B cell (primary cell): ENCODE measurements around the gene LIMCH1. TPM values are rescaled to one million over a fixed set of nuclear protein-coding genes. Genes with fewer than 3 reads are reported as not detected.

Experiments
- ATAC-seq: fragments of 200-7000 bp; cut with Tn5 transposase; one replicate; pipeline ENCODE4 v1.10.0; 2021; ENCODE audit warnings: low read depth, mild to moderate bottlenecking, moderate number of reproducible peaks, moderate library complexity
- CTCF ChIA-PET: fragments of 350-600 bp; sonication (Branson Sonifier 250); formaldehyde crosslinking; loops from one replicate; lab custom pipeline; 2021; ENCODE audit warnings: antibody characterized with exemption, inconsistent platforms; lab: Charles Lee
- POLR2A ChIA-PET: fragments of 350-600 bp; sonication (Branson Sonifier 250); formaldehyde crosslinking; loops from one replicate; lab custom pipeline; 2021; ENCODE audit warnings: antibody characterized with exemption; lab: Charles Lee
- DNase-seq: peaks from one replicate; pipeline ENCODE4 v3.0.0; 2013
- H2AFZ ChIP-seq: 2 replicates; pipeline ENCODE4 v1.6.1; 2012; ENCODE audit warnings: mild to moderate bottlenecking, low read depth, low read length; ENCODE audit not compliant: insufficient read depth, poor library complexity, severe bottlenecking
- H3K27ac ChIP-seq, 2 donors: 1 replicate in 1 of 2; 2 replicates in 1 of 2; pipeline ENCODE4 v1.5.1; 2012 to 2013; ENCODE audit warnings: low read length in 2 of 2, mild to moderate bottlenecking in 2 of 2, moderate library complexity in 1 of 2
- H3K27me3 ChIP-seq, 4 experiments: fragments of 200-600 bp in 1 of 4; sonication (generic) in 1 of 4; replicated peaks in 1 of 4; 1 replicate in 2 of 4; 2 replicates in 2 of 4; pipeline versions ENCODE4 v1.6.1 to v1.7.0; 2013 to 2016; ENCODE audit warnings: low read length in 3 of 4, mild to moderate bottlenecking in 2 of 4, mixed read lengths in 1 of 4, moderate library complexity in 1 of 4; ENCODE audit not compliant: insufficient read depth in 4 of 4, control insufficient read depth in 3 of 4; ENCODE audit errors: control extremely low read depth in 1 of 4
- H3K36me3 ChIP-seq, 2 experiments: replicated peaks in 1 of 2; 1 replicate in 1 of 2; 2 replicates in 1 of 2; pipeline versions ENCODE4 v1.6.1 to v1.7.1; 2013; ENCODE audit warnings: low read length in 1 of 2; ENCODE audit not compliant: insufficient read depth in 2 of 2, control insufficient read depth in 1 of 2; ENCODE audit errors: control extremely low read depth in 1 of 2, extremely low read depth in 1 of 2
- H3K4me1 ChIP-seq, 2 donors: fragments of 200-600 bp in 1 of 2; sonication (generic) in 1 of 2; 1 replicate in 1 of 2; 2 replicates in 1 of 2; pipeline versions ENCODE4 v1.5.1 to v1.6.1; 2013 to 2017; ENCODE audit warnings: low read length in 2 of 2; ENCODE audit not compliant: control insufficient read depth in 2 of 2, insufficient read depth in 2 of 2
- H3K4me2 ChIP-seq: replicated peaks from 2 replicates; pipeline ENCODE3; 2012; ENCODE audit warnings: mild to moderate bottlenecking, low read depth, low read length; ENCODE audit not compliant: poor library complexity, severe bottlenecking
- H3K4me3 ChIP-seq, 5 experiments: fragments of 200-600 bp in 1 of 5; sonication (generic) in 1 of 5; 1 replicate in 3 of 5; 2 replicates in 2 of 5; pipeline versions ENCODE4 v1.5.1 to v1.7.0; 2011 to 2016; ENCODE audit warnings: low read length in 4 of 5, mild to moderate bottlenecking in 4 of 5, low read depth in 2 of 5, control low read depth in 1 of 5, moderate library complexity in 1 of 5; ENCODE audit not compliant: insufficient read depth in 1 of 5; ENCODE audit errors: control extremely low read depth in 1 of 5, extremely low read depth in 1 of 5
- H3K79me2 ChIP-seq: fragments of 200-600 bp; sonication (generic); one replicate; pipeline ENCODE4 v1.6.0; 2016; ENCODE audit warnings: low read length; ENCODE audit not compliant: control insufficient read depth, insufficient read depth
- H3K9ac ChIP-seq: fragments of 200-600 bp; sonication (generic); 2 replicates; pipeline ENCODE4 v1.6.1; 2017; ENCODE audit warnings: mild to moderate bottlenecking, low read length, moderate library complexity
- H3K9me3 ChIP-seq, 3 donors: one replicate each; pipeline versions ENCODE4 v1.6.1 to v1.7.1; 2013; ENCODE audit warnings: low read length in 2 of 3; ENCODE audit not compliant: control insufficient read depth in 2 of 3, insufficient read depth in 1 of 3; ENCODE audit errors: control extremely low read depth in 1 of 3
- H4K20me1 ChIP-seq: 2 replicates; pipeline ENCODE4 v1.6.0; 2012; ENCODE audit warnings: mild to moderate bottlenecking, low read length; ENCODE audit not compliant: insufficient read depth, control insufficient read depth, poor library complexity, severe bottlenecking
- H3K27ac Mint-ChIP-seq: one replicate; pipeline ENCODE4 v1.8.0; 2021; ENCODE audit warnings: mixed read lengths
- H3K27me3 Mint-ChIP-seq: one replicate; pipeline ENCODE4 v1.8.0; 2021; ENCODE audit warnings: mixed read lengths
- H3K4me1 Mint-ChIP-seq: one replicate; pipeline ENCODE4 v1.8.0; 2021; ENCODE audit warnings: mixed read lengths
- H3K4me3 Mint-ChIP-seq: one replicate; pipeline ENCODE4 v1.8.0; 2021; ENCODE audit warnings: mixed read lengths
- H3K9me3 Mint-ChIP-seq: one replicate; pipeline ENCODE4 v1.8.0; 2022; ENCODE audit warnings: mixed read lengths; ENCODE audit not compliant: insufficient read depth
- EZH2 ChIP-seq: IDR thresholded peaks from 2 replicates; pipeline ENCODE4 v1.6.1; 2012; ENCODE audit warnings: borderline replicate concordance, low read depth, mild to moderate bottlenecking, moderate library complexity, low read length; ENCODE audit not compliant: insufficient read depth, poor library complexity, severe bottlenecking
- WGBS: methylation state at CpG from one replicate; pipeline ENCODE4 v1.1.5; 2013; ENCODE audit warnings: missing lambda C conversion rate; ENCODE audit not compliant: insufficient coverage; 5-methylcytosine and 5-hydroxymethylcytosine counted together
- intact Hi-C: fragments of 100-400 bp; cut with micrococcal nuclease; formaldehyde crosslinking; loops from one replicate; pipeline ENCODE4 v1.10.0; 2022
- polyA plus RNA-seq: library from polyadenylated mRNA; depleted of rRNA; stranded (reverse); fragments of >200 nt; gene quantifications from 2 replicates; pipeline ENCODE4 v1.2.3, GENCODE V29; 2012
- total RNA-seq, 2 donors: library from RNA; stranded (reverse); fragments of 120-200 nt in 1 of 2; gene quantifications; 1 replicate in 1 of 2; 2 replicates in 1 of 2; pipeline versions ENCODE4 v1.2.3 to v1.2.4, GENCODE V29; 2013 to 2022
- TF ChIP-seq, protein P1 (sequence below): fragments of 200-600 bp; IDR thresholded peaks from one replicate; pipeline ENCODE4 v1.8.0; 2022; ENCODE audit warnings: antibody characterized with exemption, mild to moderate bottlenecking

The LIMCH1 gene
- total and polyA plus RNA-seq, 2 donors (not counting 1 experiment from before 2014, with no cell fraction given): not detected

DNA sequence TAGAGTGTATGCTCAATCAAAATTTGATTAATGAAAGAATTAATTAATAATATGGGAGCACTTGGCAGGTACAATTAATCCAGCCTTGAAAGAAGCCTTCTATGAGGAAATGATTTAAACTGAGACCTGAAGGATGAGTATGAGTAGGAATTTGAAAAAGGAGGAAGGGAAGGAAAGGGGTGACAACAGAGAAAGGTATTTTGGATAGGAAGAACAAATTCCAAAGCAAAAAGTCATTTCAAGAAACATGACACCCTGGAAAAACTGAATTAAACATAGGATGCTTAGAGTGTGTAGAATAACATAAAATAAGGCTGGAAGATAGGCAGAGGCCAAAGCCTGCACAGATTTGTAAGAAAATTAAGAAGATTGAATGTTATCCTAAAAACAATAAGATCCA is 180.9 kb downstream of the LIMCH1 start:
- Mint-ChIP-seq H3K4me3 (no peak overlapping the region), H3K27me3 (peaks cover 23% of the 10 kb centered on the region), H3K27ac (no peak overlapping the region), H3K4me1 (no peaks in the 10 kb centered on the region), H3K9me3 (no peaks in the 10 kb centered on the region)
- ChIA-PET CTCF (no interaction called here), POLR2A (no interaction called here)
- ATAC-seq: no peak
- H3K9ac ChIP-seq: no peak overlapping the region
- no peaks in the 10 kb centered on the region for H3K36me3 ChIP-seq
- H3K27me3 ChIP-seq: no peaks in the 10 kb centered on the region
- no peaks in the 10 kb centered on the region for H3K9me3 ChIP-seq
- H4K20me1 ChIP-seq: no peaks in the 10 kb centered on the region
- no peak overlapping the region for H2AFZ ChIP-seq
- H3K79me2 ChIP-seq: no peaks in the 10 kb centered on the region
- H3K4me2 ChIP-seq: no peak overlapping the region
- TF ChIP-seq, protein P1, sequence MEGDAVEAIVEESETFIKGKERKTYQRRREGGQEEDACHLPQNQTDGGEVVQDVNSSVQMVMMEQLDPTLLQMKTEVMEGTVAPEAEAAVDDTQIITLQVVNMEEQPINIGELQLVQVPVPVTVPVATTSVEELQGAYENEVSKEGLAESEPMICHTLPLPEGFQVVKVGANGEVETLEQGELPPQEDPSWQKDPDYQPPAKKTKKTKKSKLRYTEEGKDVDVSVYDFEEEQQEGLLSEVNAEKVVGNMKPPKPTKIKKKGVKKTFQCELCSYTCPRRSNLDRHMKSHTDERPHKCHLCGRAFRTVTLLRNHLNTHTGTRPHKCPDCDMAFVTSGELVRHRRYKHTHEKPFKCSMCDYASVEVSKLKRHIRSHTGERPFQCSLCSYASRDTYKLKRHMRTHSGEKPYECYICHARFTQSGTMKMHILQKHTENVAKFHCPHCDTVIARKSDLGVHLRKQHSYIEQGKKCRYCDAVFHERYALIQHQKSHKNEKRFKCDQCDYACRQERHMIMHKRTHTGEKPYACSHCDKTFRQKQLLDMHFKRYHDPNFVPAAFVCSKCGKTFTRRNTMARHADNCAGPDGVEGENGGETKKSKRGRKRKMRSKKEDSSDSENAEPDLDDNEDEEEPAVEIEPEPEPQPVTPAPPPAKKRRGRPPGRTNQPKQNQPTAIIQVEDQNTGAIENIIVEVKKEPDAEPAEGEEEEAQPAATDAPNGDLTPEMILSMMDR: no peak
- TF ChIP-seq EZH2: no peak
- no peak for DNase-seq
- no peak overlapping the region for H3K27ac ChIP-seq
- intact Hi-C loops: no loop called here
- H3K4me1 ChIP-seq: no peaks in the 10 kb centered on the region
- no peak overlapping the region for H3K4me3 ChIP-seq

DNA sequence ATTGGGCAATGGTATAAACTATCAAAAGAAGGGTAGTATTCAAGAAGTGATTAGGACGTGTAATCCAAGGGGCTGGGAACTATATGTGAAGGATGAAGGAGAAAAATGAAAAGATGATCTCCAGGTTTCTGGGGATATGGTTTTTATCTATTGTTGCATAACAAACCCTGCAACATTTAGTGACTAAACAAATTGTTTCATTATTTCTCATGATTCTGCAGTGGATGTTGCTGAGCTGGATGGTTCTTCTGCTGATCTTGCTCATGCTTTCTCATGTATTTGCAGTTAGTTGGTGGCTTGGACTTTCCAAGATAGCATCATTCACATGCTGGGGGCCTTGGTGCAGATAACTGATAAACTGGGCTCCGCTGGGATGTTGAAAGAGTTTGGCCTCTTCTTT is 181.5 kb downstream of the LIMCH1 start:
- no peak for ATAC-seq
- no peak overlapping the region for H3K4me3 Mint-ChIP-seq
- no peaks in the 10 kb centered on the region for H4K20me1 ChIP-seq
- H3K36me3 ChIP-seq: no peaks in the 10 kb centered on the region
- peaks cover 23% of the 10 kb centered on the region for H3K27me3 Mint-ChIP-seq
- no peak overlapping the region for H3K27ac Mint-ChIP-seq
- no peak overlapping the region for H3K4me2 ChIP-seq
- CTCF ChIA-PET: no interaction called here
- intact Hi-C loops: no loop called here
- H3K79me2 ChIP-seq: no peaks in the 10 kb centered on the region
- H3K9me3 Mint-ChIP-seq: no peaks in the 10 kb centered on the region
- DNase-seq: no peak
- WGBS: no CpG with 5 or more reads among the region's 2 CpGs
- no peak overlapping the region for H2AFZ ChIP-seq
- H3K27me3 ChIP-seq: no peaks in the 10 kb centered on the region
- no peak overlapping the region for H3K9ac ChIP-seq
- H3K9me3 ChIP-seq: peaks cover 0 to 3% (median 1%) of the 10 kb centered on the region in 3 donors
- POLR2A ChIA-PET: no interaction called here
- H3K27ac ChIP-seq: no peak overlapping the region
- no peaks in the 10 kb centered on the region for H3K4me1 Mint-ChIP-seq
- TF ChIP-seq, protein P1: no peak
- TF ChIP-seq EZH2: no peak
- no peak overlapping the region for H3K4me3 ChIP-seq
- no peaks in the 10 kb centered on the region for H3K4me1 ChIP-seq
